GM23338 (cell line): Measurements from ENCODE around the gene SORCS2. TPM values are rescaled to one million over a fixed set of nuclear protein-coding genes. Genes with fewer than 3 reads are reported as not detected.

Source experiments
- CTCF ChIP-seq, 2 experiments: fragments of 200-600 bp in 1 of 2; sonication (generic) in 1 of 2; conservative IDR thresholded peaks; 2 replicates each; pipeline versions ENCODE4 v1.5.1 to v1.6.1; 2016 to 2017; ENCODE audit warnings: antibody characterized with exemption in 2 of 2, low read depth in 2 of 2, mild to moderate bottlenecking in 2 of 2, moderate library complexity in 1 of 2
- ETS1 ChIP-seq: IDR thresholded peaks from 2 replicates; pipeline ENCODE4 v1.6.1; 2016; ENCODE audit warnings: antibody characterized with exemption
- JUNB ChIP-seq: IDR thresholded peaks from one replicate; pipeline ENCODE4 v1.6.1; 2016; ENCODE audit warnings: antibody characterized with exemption; ENCODE audit not compliant: unreplicated experiment
- NANOG ChIP-seq: IDR thresholded peaks from 2 replicates; pipeline ENCODE4 v1.6.1; 2016; ENCODE audit warnings: antibody characterized with exemption, borderline replicate concordance
- ZNF114 ChIP-seq: fragments of 250-450 bp; sonication (Bioruptor Pico); IDR thresholded peaks from 2 replicates; pipeline ENCODE4 v1.5.0; 2020; ENCODE audit warnings: mild to moderate bottlenecking, moderate library complexity
- ZNF331 ChIP-seq: fragments of 250-450 bp; sonication (Bioruptor Pico); IDR thresholded peaks from 2 replicates; pipeline ENCODE4 v1.5.0; 2020; ENCODE audit warnings: low read depth, mild to moderate bottlenecking, moderate library complexity
- ZNF462 ChIP-seq: fragments of 250-450 bp; sonication (Bioruptor Pico); IDR thresholded peaks from 2 replicates; pipeline ENCODE4 v1.5.0; 2020; ENCODE audit warnings: mild to moderate bottlenecking, moderate library complexity
- polyA plus RNA-seq: library from polyadenylated mRNA; unstranded; fragments of >200 nt; fragmentation: Nextera tagmentation; extraction: Ambion mirVana; gene quantifications from 2 replicates; pipeline ENCODE4 v1.2.1, GENCODE V29; 2016
- total RNA-seq: library from RNA; depleted of rRNA; stranded (reverse); fragments of >200 nt; shearing (Covaris generic); gene quantifications from 2 replicates; pipeline ENCODE4 v1.2.3, GENCODE V29; 2014

SORCS2 gene
- total and polyA plus RNA-seq, 2 experiments from 2014 or later = 0.47 to 2.4 TPM

GRCh38 chr4:7158081-7158750 is 34.1 kb upstream of the SORCS2 start (continued):
- TF ChIP-seq ZNF462 (CRISPR knock-in tag) (no peak), ETS1 (no peak), ZNF331 (CRISPR knock-in tag) (no peak), CTCF (conservative IDR thresholded peaks at IDR 0.05; ENCODE audit: low read depth in 2 of 2) (no peak), ZNF114 (CRISPR knock-in tag) (no peak), JUNB (no peak), NANOG (no peak)
